ENCODE data around the gene PIEZO2. TPM values are rescaled to one million over a fixed set of nuclear protein-coding genes. Genes with fewer than 3 reads are reported as not detected.

The PIEZO2 gene
- total RNA-seq, 4 donors from 2014 or later = 2.4 to 5.2 (median 3.3) TPM

GRCh38 chr18:10690366-10690765 is 459.0 kb downstream of the PIEZO2 start:
- H3K27ac ChIP-seq (replicated peaks in 1 of 4) = no peak overlapping the region
- intact Hi-C loops (cut with DNase I) = no loop called here

GRCh38 chr18:10690035-10690329 is 459.4 kb downstream of the PIEZO2 start:
- WGBS = 88% methylated on average over 4 of the region's 4 CpGs
- intact Hi-C loops (cut with DNase I) = no loop called here
- DNase-seq (ENCODE audit: extremely low spot score) = no peak
- Histone ChIP-seq H3K27me3 (no peaks in the 10 kb centered on the region), H3K27ac (replicated peaks in 1 of 4) (no peak overlapping the region), H3K9me3 (no peaks in the 10 kb centered on the region), H3K36me3 (no peaks in the 10 kb centered on the region), H3K4me3 (no peak overlapping the region), H3K4me1 (no peaks in the 10 kb centered on the region)
- TF ChIP-seq CTCF (IDR thresholded peaks at IDR 0.05) = no peak
- no peak for TF ChIP-seq POLR2AphosphoS5 (IDR thresholded peaks at IDR 0.05)
- TF ChIP-seq EP300 (IDR thresholded peaks at IDR 0.05) = no peak
- no peak for TF ChIP-seq POLR2A (IDR thresholded peaks at IDR 0.05; ENCODE audit: low read depth)

More at GRCh38 chr18:10690366-10690765, 459.0 kb downstream of the PIEZO2 start:
- Histone ChIP-seq H3K4me3 (no peak overlapping the region), H3K27me3 (no peaks in the 10 kb centered on the region), H3K36me3 (no peaks in the 10 kb centered on the region), H3K9me3 (no peaks in the 10 kb centered on the region), H3K4me1 (no peaks in the 10 kb centered on the region)
- 56% methylated on average over 6 of the region's 7 CpGs for WGBS
- DNase-seq (ENCODE audit: extremely low spot score) = no peak
- TF ChIP-seq CTCF (IDR thresholded peaks at IDR 0.05) (no peak), EP300 (IDR thresholded peaks at IDR 0.05) (no peak), POLR2AphosphoS5 (IDR thresholded peaks at IDR 0.05) (no peak), POLR2A (IDR thresholded peaks at IDR 0.05; ENCODE audit: low read depth) (no peak)

- DNase-seq (ENCODE audit: extremely low spot score) = no peak
- H3K4me3 ChIP-seq = no peak overlapping the region
- 57% methylated on average over 12 of the region's 12 CpGs for whole genome bisulfite sequencing
- H3K9me3 ChIP-seq = no peaks in the 10 kb centered on the region
- no peaks in the 10 kb centered on the region for H3K36me3 ChIP-seq
- no peaks in the 10 kb centered on the region for H3K4me1 ChIP-seq
- H3K27ac ChIP-seq (replicated peaks in 1 of 4) = no peak overlapping the region
- H3K27me3 ChIP-seq = no peaks in the 10 kb centered on the region
- intact Hi-C loops (cut with DNase I) = no loop called here
- TF ChIP-seq CTCF (IDR thresholded peaks at IDR 0.05) = no peak
- TF ChIP-seq EP300 (IDR thresholded peaks at IDR 0.05) = no peak
- TF ChIP-seq POLR2A (IDR thresholded peaks at IDR 0.05; ENCODE audit: low read depth) = no peak
- TF ChIP-seq POLR2AphosphoS5 (IDR thresholded peaks at IDR 0.05) = no peak
Observed at GRCh38 chr18:10689236-10690034, 459.9 kb downstream of the PIEZO2 start.

GRCh38 chr18:10688766-10689165 is 460.6 kb downstream of the PIEZO2 start:
- H3K9me3 ChIP-seq = no peaks in the 10 kb centered on the region
- H3K27me3 ChIP-seq = no peaks in the 10 kb centered on the region
- DNase-seq (ENCODE audit: extremely low spot score) = no peak
- H3K36me3 ChIP-seq = no peaks in the 10 kb centered on the region
- H3K4me3 ChIP-seq = no peak overlapping the region
- H3K4me1 ChIP-seq = no peaks in the 10 kb centered on the region
- 80% methylated on average over 4 of the region's 4 CpGs for whole genome bisulfite sequencing
- TF ChIP-seq EP300 (IDR thresholded peaks at IDR 0.05) (no peak), POLR2A (IDR thresholded peaks at IDR 0.05; ENCODE audit: low read depth) (no peak), POLR2AphosphoS5 (IDR thresholded peaks at IDR 0.05) (no peak), CTCF (IDR thresholded peaks at IDR 0.05) (no peak)
- H3K27ac ChIP-seq (replicated peaks in 1 of 4) = no peak overlapping the region
- intact Hi-C loops (cut with DNase I) = no loop called here
